IMR-90 (cell line): ENCODE data around the gene ARHGEF12. TPM values are rescaled to one million over a fixed set of nuclear protein-coding genes. Genes with fewer than 3 reads are reported as not detected.

ENCODE experiments used
- CTCF ChIP-seq: conservative IDR thresholded peaks from 2 replicates; pipeline ENCODE4 v1.5.1; 2012; ENCODE audit warnings: mild to moderate bottlenecking, low read depth, low read length, improper control_type of control experiment
- MAFK ChIP-seq: IDR thresholded peaks from 2 replicates; pipeline ENCODE4 v1.6.1; 2012; ENCODE audit warnings: low read depth, low read length, improper control_type of control experiment
- RFX5 ChIP-seq: IDR thresholded peaks from 2 replicates; pipeline ENCODE4 v1.8.0; 2012; ENCODE audit warnings: low read depth, mild to moderate bottlenecking, low read length, moderate library complexity
- polyA plus RNA-seq, 3 experiments: library from polyadenylated mRNA; depleted of rRNA; stranded (reverse); fragments of >200 nt; gene quantifications; 2 replicates each; pipeline ENCODE4 v1.2.3, GENCODE V29; 2012; ENCODE audit warnings: low replicate concordance in 1 of 3
- total RNA-seq: library from RNA; depleted of rRNA; stranded (reverse); fragments of >200 nt; gene quantifications from 2 replicates; pipeline ENCODE4 v1.2.3, GENCODE V29; 2012

ARHGEF12 gene
- total and polyA plus RNA-seq, 2 of the 4 experiments (the other 2 are of a cell fraction): 25.5 to 115 TPM

DNA sequence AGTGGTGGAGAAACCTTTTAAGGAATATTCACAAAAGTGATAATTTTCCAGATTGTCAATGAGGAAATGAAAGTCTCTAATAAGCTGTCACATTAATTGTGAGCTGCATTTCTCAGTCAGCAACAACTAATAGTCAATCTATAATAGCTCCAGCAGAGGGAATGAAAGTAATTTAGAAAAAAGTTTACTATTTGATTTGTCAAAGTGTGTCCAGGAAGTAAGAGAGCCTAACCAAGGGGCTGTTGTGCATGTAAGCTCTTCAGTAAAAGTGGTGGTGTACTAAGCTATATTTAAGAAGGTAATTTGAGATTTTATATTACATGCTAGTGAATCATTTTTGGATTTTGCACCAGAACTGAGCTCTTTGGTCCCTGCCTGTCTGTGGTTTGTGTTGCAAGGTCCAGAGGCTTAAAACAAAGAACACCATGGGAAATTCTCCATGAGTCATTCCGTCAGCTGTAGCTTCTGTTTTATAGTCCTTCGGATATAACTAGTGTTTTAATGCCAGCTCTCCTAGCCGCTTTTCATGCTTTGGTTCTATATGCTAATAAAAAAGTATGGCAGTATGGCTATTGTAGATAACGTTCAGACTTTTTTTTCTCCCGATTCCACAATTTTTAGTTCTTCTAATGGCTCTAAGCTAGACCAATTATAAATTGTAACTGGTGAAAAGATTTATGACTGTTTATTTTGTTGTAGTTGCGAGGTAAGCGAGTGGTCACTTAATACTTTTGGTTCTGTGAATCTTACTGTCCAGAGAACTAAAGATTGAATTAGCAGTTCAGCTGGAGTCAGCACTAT lies 64.6 kb downstream of the ARHGEF12 start (continued):
- TF ChIP-seq CTCF (no peak), MAFK (peak; percentile 45; the same call in 1 of the 2 replicates), RFX5 (no peak)
